ENCODE data around the gene USP17L20.
"Not testable (repeated sequence)": the region's sequence is repeated elsewhere in the genome, so short reads cannot be mapped to it uniquely, and the experiment has no call there.

GRCh38 chr4:9271719-9272118 lies 13.8 kb downstream of the USP17L20 start:
- TF ChIP-seq FOSL1 (IDR thresholded peaks at IDR 0.05; ENCODE audit: low read depth); EZH2 (IDR thresholded peaks at IDR 0.05); CTCF (IDR thresholded peaks at IDR 0.05 in 2 of 3, conservative IDR thresholded peaks at IDR 0.05 in 1 of 3; ENCODE audit: borderline replicate concordance in 1 of 3, insufficient read depth in 1 of 3, low read depth in 2 of 3, low read length in 2 of 3); POLR2AphosphoS5 (IDR thresholded peaks at IDR 0.05; ENCODE audit: low read depth, low read length); TCF7L2 (IDR thresholded peaks at IDR 0.05; ENCODE audit: borderline replicate concordance, extremely low read depth, insufficient read depth, insufficient read length); POLR2A (IDR thresholded peaks at IDR 0.05; ENCODE audit: borderline replicate concordance, extremely low read depth, insufficient read depth, insufficient read length); MAX (IDR thresholded peaks at IDR 0.05); ATF3 (IDR thresholded peaks at IDR 0.05); SIN3A (IDR thresholded peaks at IDR 0.05; ENCODE audit: low read depth); EZH2phosphoT487 (IDR thresholded peaks at IDR 0.05; ENCODE audit: borderline replicate concordance): not testable (repeated sequence)

Data from HCT116 (cell line).